Nephron (organoid): ENCODE results near the gene MYBL2.

Source experiments
- H3K27ac Mint-ChIP-seq, 3 experiments: 2 replicates each; pipeline ENCODE4 v1.8.0; 2020; ENCODE audit warnings: mixed read lengths in 3 of 3, mild to moderate bottlenecking in 2 of 3, moderate library complexity in 1 of 3
- H3K27me3 Mint-ChIP-seq: 2 replicates; pipeline ENCODE4 v1.8.0; 2021; ENCODE audit warnings: low read depth, mild to moderate bottlenecking, moderate library complexity, mixed read lengths
- H3K36me3 Mint-ChIP-seq: 2 replicates; pipeline ENCODE4 v1.8.0; 2020; ENCODE audit warnings: low read depth, mixed read lengths
- H3K4me1 Mint-ChIP-seq: 2 replicates; pipeline ENCODE4 v1.8.0; 2020; ENCODE audit warnings: mixed read lengths
- H3K4me3 Mint-ChIP-seq, 3 experiments: 2 replicates each; pipeline ENCODE4 v1.8.0; 2020; ENCODE audit warnings: mild to moderate bottlenecking in 3 of 3, mixed read lengths in 3 of 3, moderate library complexity in 2 of 3
- H3K9me3 Mint-ChIP-seq: 2 replicates; pipeline ENCODE4 v1.8.0; 2020; ENCODE audit warnings: mixed read lengths
- TF ChIP-seq, protein P1 (sequence below), 3 experiments: fragments of 200-600 bp; sonication (generic); IDR thresholded peaks; one replicate each; pipeline ENCODE4 v1.5.0; 2021; ENCODE audit warnings: antibody characterized with exemption in 3 of 3; ENCODE audit not compliant: unreplicated experiment in 3 of 3

The MYBL2 gene

GRCh38 chr20:43761386-43762340, 94.7 kb downstream of the MYBL2 start:
- peaks cover 32% of the 10 kb centered on the region for H3K27me3 Mint-ChIP-seq
- no peak overlapping the region for H3K4me3 Mint-ChIP-seq
- no peaks in the 10 kb centered on the region for H3K36me3 Mint-ChIP-seq
- H3K27ac Mint-ChIP-seq = no peak overlapping the region
- no peaks in the 10 kb centered on the region for H3K9me3 Mint-ChIP-seq
- H3K4me1 Mint-ChIP-seq = no peaks in the 10 kb centered on the region
- TF ChIP-seq, protein P1, sequence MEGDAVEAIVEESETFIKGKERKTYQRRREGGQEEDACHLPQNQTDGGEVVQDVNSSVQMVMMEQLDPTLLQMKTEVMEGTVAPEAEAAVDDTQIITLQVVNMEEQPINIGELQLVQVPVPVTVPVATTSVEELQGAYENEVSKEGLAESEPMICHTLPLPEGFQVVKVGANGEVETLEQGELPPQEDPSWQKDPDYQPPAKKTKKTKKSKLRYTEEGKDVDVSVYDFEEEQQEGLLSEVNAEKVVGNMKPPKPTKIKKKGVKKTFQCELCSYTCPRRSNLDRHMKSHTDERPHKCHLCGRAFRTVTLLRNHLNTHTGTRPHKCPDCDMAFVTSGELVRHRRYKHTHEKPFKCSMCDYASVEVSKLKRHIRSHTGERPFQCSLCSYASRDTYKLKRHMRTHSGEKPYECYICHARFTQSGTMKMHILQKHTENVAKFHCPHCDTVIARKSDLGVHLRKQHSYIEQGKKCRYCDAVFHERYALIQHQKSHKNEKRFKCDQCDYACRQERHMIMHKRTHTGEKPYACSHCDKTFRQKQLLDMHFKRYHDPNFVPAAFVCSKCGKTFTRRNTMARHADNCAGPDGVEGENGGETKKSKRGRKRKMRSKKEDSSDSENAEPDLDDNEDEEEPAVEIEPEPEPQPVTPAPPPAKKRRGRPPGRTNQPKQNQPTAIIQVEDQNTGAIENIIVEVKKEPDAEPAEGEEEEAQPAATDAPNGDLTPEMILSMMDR (IDR thresholded peaks at IDR 0.05; ENCODE audit: unreplicated experiment in 3 of 3) = no peak

DNA sequence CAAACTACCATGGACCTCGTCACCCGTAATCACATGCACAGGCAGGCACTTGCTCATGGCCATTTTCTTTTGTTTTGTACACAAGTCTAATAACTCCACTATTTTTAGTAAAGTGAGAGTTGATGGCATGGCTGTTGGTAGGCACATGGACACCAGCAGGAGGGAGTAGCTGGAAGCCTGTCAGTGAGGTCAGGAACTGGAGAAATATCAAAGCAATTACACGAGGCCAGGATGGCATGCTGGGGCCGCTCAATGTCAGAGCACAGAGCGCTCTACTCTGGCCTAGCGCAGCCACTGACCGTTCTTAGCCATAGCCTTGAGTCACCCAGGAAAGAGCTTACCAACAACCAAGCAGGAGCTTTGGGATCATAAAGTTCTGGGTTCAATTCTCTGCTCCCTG, 96.0 kb downstream of the MYBL2 start:
- no peaks in the 10 kb centered on the region for H3K36me3 Mint-ChIP-seq

GRCh38 chr20:43765916-43766315, 99.0 kb downstream of the MYBL2 start:
- Mint-ChIP-seq H3K4me1 (no peaks in the 10 kb centered on the region), H3K27ac (no peak overlapping the region), H3K27me3 (peaks cover 29% of the 10 kb centered on the region), H3K9me3 (no peaks in the 10 kb centered on the region), H3K4me3 (no peak overlapping the region), H3K36me3 (no peaks in the 10 kb centered on the region)
- TF ChIP-seq, protein P1 (IDR thresholded peaks at IDR 0.05; ENCODE audit: unreplicated experiment in 3 of 3) = no peak

More for the DNA sequence above, 96.0 kb downstream of the MYBL2 start:
- Mint-ChIP-seq H3K27ac (no peak overlapping the region), H3K4me1 (no peaks in the 10 kb centered on the region), H3K9me3 (no peaks in the 10 kb centered on the region), H3K4me3 (no peak overlapping the region), H3K27me3 (peaks cover 38% of the 10 kb centered on the region)
- TF ChIP-seq, protein P1 (IDR thresholded peaks at IDR 0.05; ENCODE audit: unreplicated experiment in 3 of 3) = no peak
